Esophagus squamous epithelium (tissue), 4 donors: ENCODE results near the gene SLC25A47.

Experiments
- CTCF ChIP-seq, 6 experiments: fragments of 450-650 bp in 4 of 6; fragments of 200-600 bp in 2 of 6; sonication (generic) in 2 of 6; IDR thresholded peaks; one replicate each; pipeline ENCODE4 v1.5.1; 2016 to 2019; ENCODE audit warnings: antibody characterized with exemption in 6 of 6, mild to moderate bottlenecking in 4 of 6, moderate library complexity in 4 of 6
- POLR2A ChIP-seq, 4 donors: fragments of 450-650 bp; IDR thresholded peaks; one replicate each; pipeline ENCODE4 v1.6.1; 2017; ENCODE audit warnings: antibody characterized with exemption in 4 of 4, mild to moderate bottlenecking in 4 of 4, moderate library complexity in 3 of 4

DNA sequence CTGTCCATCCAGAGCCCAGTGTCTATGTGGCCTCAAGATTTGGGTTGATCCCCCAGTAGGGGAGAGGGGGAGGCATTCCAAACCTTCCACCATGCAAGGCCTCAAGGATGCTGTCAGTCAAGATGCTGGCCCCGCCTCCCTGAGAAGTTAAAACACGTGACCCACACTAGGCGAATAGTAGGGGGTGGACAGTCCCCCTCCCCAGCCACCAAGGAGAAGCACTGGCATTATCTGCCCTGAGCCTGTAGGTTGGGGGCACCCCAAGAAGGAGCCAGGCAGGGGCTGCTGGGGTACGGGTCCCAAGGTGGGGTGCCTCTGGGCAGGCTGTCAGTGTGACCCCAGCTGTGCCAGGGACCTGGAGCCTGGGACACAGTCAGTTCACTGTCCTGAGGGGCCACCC lies 19.2 kb upstream of the SLC25A47 start:
- TF ChIP-seq CTCF (IDR thresholded peaks at IDR 0.05) (no peak), POLR2A (IDR thresholded peaks at IDR 0.05) (no peak)
